Neural cell (in vitro differentiated cells): Measurements from ENCODE around the gene OR4D1.

ENCODE experiments used
- CTCF ChIP-seq: fragments of 450-650 bp; IDR thresholded peaks from 2 replicates; pipeline ENCODE4 v1.5.1; 2014; ENCODE audit warnings: antibody characterized with exemption, mild to moderate bottlenecking, moderate library complexity; ENCODE audit not compliant: poor library complexity, severe bottlenecking
- EP300 ChIP-seq: fragments of 450-650 bp; conservative IDR thresholded peaks from 2 replicates; pipeline ENCODE4 v1.6.1; 2014; ENCODE audit warnings: antibody characterized with exemption, mild to moderate bottlenecking, moderate library complexity; ENCODE audit not compliant: poor library complexity, severe bottlenecking
- EZH2 ChIP-seq: fragments of 200-600, 300-800 bp; shearing (Covaris generic), sonication (generic); IDR thresholded peaks from 2 replicates; pipeline ENCODE4 v1.6.1; 2014; ENCODE audit warnings: antibody characterized with exemption, low read length, borderline replicate concordance, mild to moderate bottlenecking; ENCODE audit not compliant: insufficient read depth, poor library complexity, severe bottlenecking
- MXI1 ChIP-seq: fragments of 450-650 bp; conservative IDR thresholded peaks from 2 replicates; pipeline ENCODE4 v1.6.1; 2014; ENCODE audit warnings: antibody characterized with exemption, mild to moderate bottlenecking; ENCODE audit not compliant: poor library complexity, severe bottlenecking
- POLR2AphosphoS5 ChIP-seq: IDR thresholded peaks from 2 replicates; pipeline ENCODE4 v1.6.1; 2012
- RAD21 ChIP-seq: fragments of 450-650 bp; conservative IDR thresholded peaks from 2 replicates; pipeline ENCODE4 v1.6.1; 2014; ENCODE audit warnings: antibody characterized with exemption, mild to moderate bottlenecking, moderate library complexity
- REST ChIP-seq: IDR thresholded peaks from 2 replicates; pipeline ENCODE4 v1.6.1; 2012; ENCODE audit warnings: borderline replicate concordance
- SMC3 ChIP-seq: fragments of 450-650 bp; conservative IDR thresholded peaks from 2 replicates; pipeline ENCODE4 v1.6.1; 2014; ENCODE audit warnings: antibody characterized with exemption, mild to moderate bottlenecking, moderate library complexity; ENCODE audit not compliant: poor library complexity
- TAF1 ChIP-seq: IDR thresholded peaks from 2 replicates; pipeline ENCODE4 v1.6.1; 2012; ENCODE audit warnings: low read depth

GRCh38 chr17:58113947-58114346, 34.2 kb upstream of the OR4D1 start:
- TF ChIP-seq EP300 = no peak
- TF ChIP-seq POLR2AphosphoS5 = no peak
- no peak for TF ChIP-seq CTCF
- TF ChIP-seq EZH2 = no peak
- TF ChIP-seq RAD21 = no peak
- no peak for TF ChIP-seq TAF1
- TF ChIP-seq MXI1 = no peak
- no peak for TF ChIP-seq REST
- no peak for TF ChIP-seq SMC3
